Smooth muscle cell (in vitro differentiated cells): ENCODE results near the gene ATXN7. TPM values are rescaled to one million over a fixed set of nuclear protein-coding genes. Genes with fewer than 3 reads are reported as not detected.

Source experiments
- DNase-seq: peaks from one replicate; lab custom pipeline; 2025; ENCODE audit not compliant: unreplicated experiment; lab: John Stamatoyannopoulos, UW
- H2AFZ ChIP-seq: fragments of 200-600 bp; sonication (generic); 2 replicates; pipeline ENCODE4 v1.6.0; 2016; ENCODE audit warnings: antibody characterized with exemption, low read depth, mild to moderate bottlenecking
- H3F3A ChIP-seq: fragments of 200-600 bp; sonication (generic); 2 replicates; pipeline ENCODE4 v1.6.0; 2017; ENCODE audit warnings: antibody characterized with exemption, low read depth
- H3K27ac ChIP-seq: fragments of 200-600 bp; sonication (generic); 2 replicates; pipeline ENCODE4 v1.5.1; 2016; ENCODE audit warnings: low read depth, mild to moderate bottlenecking
- H3K27me3 ChIP-seq: fragments of 200-600 bp; sonication (generic); 2 replicates; pipeline ENCODE4 v1.6.1; 2016; ENCODE audit warnings: low read depth, mild to moderate bottlenecking
- H3K36me3 ChIP-seq: fragments of 200-600 bp; sonication (generic); 2 replicates; pipeline ENCODE4 v1.5.1; 2016; ENCODE audit warnings: low read depth
- H3K4me1 ChIP-seq: fragments of 200-600 bp; sonication (generic); 2 replicates; pipeline ENCODE4 v1.5.1; 2016; ENCODE audit warnings: low read depth
- H3K4me2 ChIP-seq: fragments of 200-600 bp; sonication (generic); 2 replicates; pipeline ENCODE4 v1.6.0; 2016; ENCODE audit warnings: mild to moderate bottlenecking
- H3K4me3 ChIP-seq: fragments of 200-600 bp; sonication (generic); 2 replicates; pipeline ENCODE4 v1.5.1; 2016; ENCODE audit warnings: mild to moderate bottlenecking
- H3K79me2 ChIP-seq: fragments of 200-600 bp; sonication (generic); 2 replicates; pipeline ENCODE4 v1.6.0; 2016; ENCODE audit warnings: low read depth, mild to moderate bottlenecking
- H3K9ac ChIP-seq: fragments of 200-600 bp; sonication (generic); 2 replicates; pipeline ENCODE4 v1.6.0; 2016; ENCODE audit warnings: low read depth
- H3K9me3 ChIP-seq: fragments of 200-600 bp; sonication (generic); replicated peaks from 2 replicates; pipeline ENCODE4 v1.5.1; 2016; ENCODE audit warnings: low read depth
- H4K20me1 ChIP-seq: fragments of 200-600 bp; sonication (generic); 2 replicates; pipeline ENCODE4 v1.6.0; 2016; ENCODE audit warnings: low read depth
- WGBS: methylation state at CpG from one replicate; pipeline ENCODE4 v1.1.7; 2016; ENCODE audit warnings: low lambda C conversion rate; 5-methylcytosine and 5-hydroxymethylcytosine counted together
- polyA plus RNA-seq: library from polyadenylated mRNA; unstranded; fragments of >200 nt; fragmentation: Nextera tagmentation; extraction: Ambion mirVana; gene quantifications from 2 replicates; pipeline ENCODE4 v1.2.1, GENCODE V29; 2016
- total RNA-seq: library from RNA; depleted of rRNA; stranded (reverse); fragments of >200 nt; gene quantifications from 2 replicates; pipeline ENCODE4 v1.2.3, GENCODE V29; 2014
- TF ChIP-seq, protein P1 (sequence below): fragments of 200-600 bp; sonication (generic); IDR thresholded peaks from 2 replicates; pipeline ENCODE4 v1.5.1; 2017; ENCODE audit warnings: borderline replicate concordance, mild to moderate bottlenecking, antibody characterized with exemption; ENCODE audit not compliant: insufficient read depth, poor library complexity, severe bottlenecking

The ATXN7 gene
- total and polyA plus RNA-seq, 2 experiments from 2014 or later = 3.6 to 14.1 TPM

DNA sequence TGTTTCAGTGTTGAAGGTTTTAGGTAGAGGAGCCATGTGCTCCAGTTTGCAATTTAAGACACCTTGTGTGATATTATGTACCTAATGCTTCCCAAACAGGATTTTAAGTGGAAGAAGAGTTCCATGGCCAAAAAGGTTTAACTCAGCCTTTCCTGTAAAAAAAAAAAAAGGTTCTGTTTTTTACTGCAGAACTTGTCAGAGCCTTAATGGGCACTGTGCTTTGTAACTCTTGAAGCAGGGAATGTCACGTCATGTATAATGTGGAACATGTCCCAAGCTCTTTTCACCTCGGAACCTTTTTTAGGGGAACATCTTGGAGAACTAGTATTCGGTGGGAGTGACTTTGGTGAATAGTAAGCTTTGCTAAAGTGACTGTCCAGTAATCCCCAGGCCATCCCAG is 128.0 kb downstream of the ATXN7 start:
- no peaks in the 10 kb centered on the region for H3K79me2 ChIP-seq
- H3K36me3 ChIP-seq = no peaks in the 10 kb centered on the region
- 96% methylated on average over 3 of the region's 3 CpGs for WGBS
- H4K20me1 ChIP-seq = peaks cover 3% of the 10 kb centered on the region
- H3K4me1 ChIP-seq = peaks cover 12% of the 10 kb centered on the region
- no peaks in the 10 kb centered on the region for H3K27me3 ChIP-seq
- H3K9ac ChIP-seq = no peak overlapping the region
- no peak overlapping the region for H3K4me3 ChIP-seq
- DNase-seq = no peak
- TF ChIP-seq, protein P1, sequence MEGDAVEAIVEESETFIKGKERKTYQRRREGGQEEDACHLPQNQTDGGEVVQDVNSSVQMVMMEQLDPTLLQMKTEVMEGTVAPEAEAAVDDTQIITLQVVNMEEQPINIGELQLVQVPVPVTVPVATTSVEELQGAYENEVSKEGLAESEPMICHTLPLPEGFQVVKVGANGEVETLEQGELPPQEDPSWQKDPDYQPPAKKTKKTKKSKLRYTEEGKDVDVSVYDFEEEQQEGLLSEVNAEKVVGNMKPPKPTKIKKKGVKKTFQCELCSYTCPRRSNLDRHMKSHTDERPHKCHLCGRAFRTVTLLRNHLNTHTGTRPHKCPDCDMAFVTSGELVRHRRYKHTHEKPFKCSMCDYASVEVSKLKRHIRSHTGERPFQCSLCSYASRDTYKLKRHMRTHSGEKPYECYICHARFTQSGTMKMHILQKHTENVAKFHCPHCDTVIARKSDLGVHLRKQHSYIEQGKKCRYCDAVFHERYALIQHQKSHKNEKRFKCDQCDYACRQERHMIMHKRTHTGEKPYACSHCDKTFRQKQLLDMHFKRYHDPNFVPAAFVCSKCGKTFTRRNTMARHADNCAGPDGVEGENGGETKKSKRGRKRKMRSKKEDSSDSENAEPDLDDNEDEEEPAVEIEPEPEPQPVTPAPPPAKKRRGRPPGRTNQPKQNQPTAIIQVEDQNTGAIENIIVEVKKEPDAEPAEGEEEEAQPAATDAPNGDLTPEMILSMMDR = no peak
- H3F3A ChIP-seq = no peaks in the 10 kb centered on the region
- H3K4me2 ChIP-seq = no peak overlapping the region
- H2AFZ ChIP-seq = no peak overlapping the region
- H3K9me3 ChIP-seq = no peaks in the 10 kb centered on the region
- H3K27ac ChIP-seq = no peak overlapping the region

DNA sequence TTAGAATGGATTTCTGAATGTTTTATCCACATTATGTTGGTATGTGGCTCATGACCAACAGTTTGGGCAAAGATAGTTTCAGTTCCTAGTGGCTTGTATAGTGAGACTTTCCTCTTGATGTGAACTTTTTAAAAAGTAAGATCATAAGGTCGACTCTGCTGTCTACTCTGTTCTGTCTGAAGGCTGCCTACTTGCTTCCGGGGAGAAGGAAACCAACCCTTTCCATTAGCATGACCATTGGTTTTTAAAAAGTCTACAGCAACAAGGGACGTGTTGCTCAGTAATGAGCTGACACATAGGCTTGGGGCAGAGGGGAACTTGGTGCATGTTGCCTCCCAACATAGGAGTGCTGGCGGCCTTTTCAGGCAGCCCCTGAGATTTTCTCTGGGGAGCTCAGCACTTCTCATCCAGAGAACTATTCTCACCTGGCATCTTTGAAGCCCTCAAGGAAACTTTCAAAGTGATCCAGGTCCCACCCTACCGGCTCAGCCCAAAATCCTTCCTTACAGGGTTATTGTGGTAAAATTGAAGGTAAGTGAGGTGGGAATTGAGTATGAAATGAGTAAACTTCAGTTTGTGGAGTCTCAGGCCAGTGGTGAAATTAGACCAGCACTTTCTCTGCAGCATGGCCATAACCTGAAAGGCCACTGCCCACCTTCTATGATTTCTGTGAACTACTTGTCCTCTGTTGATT is 129.0 kb downstream of the ATXN7 start:
- Histone ChIP-seq H3K9me3 (no peaks in the 10 kb centered on the region), H3K4me3 (no peak overlapping the region), H3K27me3 (no peaks in the 10 kb centered on the region), H3K79me2 (no peaks in the 10 kb centered on the region), H3K27ac (no peak overlapping the region), H3K9ac (no peak overlapping the region), H2AFZ (no peak overlapping the region), H3F3A (no peaks in the 10 kb centered on the region), H4K20me1 (peaks cover 3% of the 10 kb centered on the region), H3K4me1 (peaks cover 12% of the 10 kb centered on the region), H3K36me3 (peaks cover 1% of the 10 kb centered on the region), H3K4me2 (no peak overlapping the region)
- TF ChIP-seq, protein P1 = no peak
- DNase-seq = no peak
- WGBS = 92% methylated on average over 5 of the region's 5 CpGs

DNA sequence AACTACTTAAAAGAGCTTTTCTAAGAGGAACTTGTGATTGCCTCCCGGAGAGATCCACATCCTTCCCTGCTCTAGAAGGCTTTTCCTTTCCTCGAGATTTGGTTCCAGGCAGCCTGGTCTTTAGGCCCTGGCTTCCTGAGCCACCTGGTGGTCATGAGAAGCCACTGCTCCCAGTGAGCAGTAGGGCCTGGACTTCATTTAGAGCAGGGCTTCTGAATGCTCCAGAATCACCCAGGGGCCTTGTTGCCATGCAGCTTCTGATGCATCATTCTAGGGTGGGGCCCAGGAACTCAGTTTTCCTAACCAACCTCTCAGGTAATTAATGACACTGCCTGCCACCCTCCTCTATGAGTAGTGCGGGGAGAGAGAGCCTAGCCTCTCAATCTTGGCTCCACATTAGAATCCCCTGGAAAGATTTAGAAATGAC is 130.0 kb downstream of the ATXN7 start:
- Histone ChIP-seq H3K9me3 (no peaks in the 10 kb centered on the region), H3F3A (no peaks in the 10 kb centered on the region), H2AFZ (no peak overlapping the region), H3K4me2 (no peak overlapping the region), H3K27ac (no peak overlapping the region), H3K36me3 (peaks cover 5% of the 10 kb centered on the region), H3K4me3 (no peak overlapping the region), H3K9ac (no peak overlapping the region), H3K27me3 (no peaks in the 10 kb centered on the region), H3K4me1 (peaks cover 12% of the 10 kb centered on the region), H4K20me1 (peaks cover 3% of the 10 kb centered on the region), H3K79me2 (no peaks in the 10 kb centered on the region)
- 39% methylated on average over 3 of the region's 3 CpGs for WGBS
- TF ChIP-seq, protein P1 = peak; percentile 88
- peak; percentile 2 for DNase-seq

DNA sequence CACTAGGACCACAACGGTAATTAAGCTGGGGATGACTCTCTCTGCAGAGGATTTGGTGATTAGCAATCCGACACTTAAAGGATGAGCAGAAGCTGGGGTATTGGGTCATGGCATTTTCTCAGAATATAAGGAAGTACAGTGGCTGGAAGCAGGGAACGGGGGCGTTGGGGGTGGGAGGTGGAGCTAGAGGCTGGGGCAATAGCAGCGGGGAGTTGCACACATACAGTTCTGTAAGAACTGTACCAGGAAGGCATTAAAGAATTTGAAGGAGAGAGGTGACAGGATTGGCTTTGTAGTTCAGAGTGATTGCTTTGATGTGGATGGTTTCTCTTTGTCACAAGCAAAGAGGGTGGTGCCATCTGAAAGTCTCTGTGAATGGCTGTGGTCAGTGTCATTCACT is 131.4 kb downstream of the ATXN7 start:
- H3K27me3 ChIP-seq = no peaks in the 10 kb centered on the region
- H3K79me2 ChIP-seq = no peaks in the 10 kb centered on the region
- H3K4me1 ChIP-seq = peaks cover 12% of the 10 kb centered on the region
- H3K36me3 ChIP-seq = peaks cover 5% of the 10 kb centered on the region
- peaks cover 3% of the 10 kb centered on the region for H4K20me1 ChIP-seq
- no peaks in the 10 kb centered on the region for H3F3A ChIP-seq
- H2AFZ ChIP-seq = no peak overlapping the region
- no peak overlapping the region for H3K9ac ChIP-seq
- H3K27ac ChIP-seq = no peak overlapping the region
- 73% methylated on average over 5 of the region's 5 CpGs for WGBS
- H3K4me3 ChIP-seq = no peak overlapping the region
- no peaks in the 10 kb centered on the region for H3K9me3 ChIP-seq
- TF ChIP-seq, protein P1 = no peak
- no peak for DNase-seq
- no peak overlapping the region for H3K4me2 ChIP-seq
